ACC112 (cell line): Measurements from ENCODE around the gene FGF2.
"Not testable (repeated sequence)": the region's sequence is repeated elsewhere in the genome, so short reads cannot be mapped to it uniquely, and the experiment has no call there.

Source experiments
- H2AFZ ChIP-seq: fragments of 200-600 bp; sonication (generic); one replicate; pipeline ENCODE4 v1.6.0; 2017; ENCODE audit warnings: antibody characterized with exemption, low read length; ENCODE audit not compliant: unreplicated experiment
- H3K27ac ChIP-seq: fragments of 200-600 bp; sonication (generic); 2 replicates; pipeline ENCODE4 v1.5.1; 2014; ENCODE audit warnings: low read depth, mild to moderate bottlenecking, antibody characterized with exemption, low read length, moderate library complexity
- H3K27me3 ChIP-seq: fragments of 200-600 bp; sonication (generic); 2 replicates; pipeline ENCODE4 v1.6.1; 2014; ENCODE audit warnings: mild to moderate bottlenecking, antibody characterized with exemption, low read length, moderate library complexity, mixed read lengths; ENCODE audit not compliant: insufficient read depth
- H3K36me3 ChIP-seq: fragments of 200-600 bp; sonication (generic); 2 replicates; pipeline ENCODE4 v1.6.1; 2016; ENCODE audit warnings: mild to moderate bottlenecking, antibody characterized with exemption, low read length, moderate library complexity, mixed read lengths; ENCODE audit not compliant: insufficient read depth
- H3K4me1 ChIP-seq: fragments of 200-600 bp; sonication (generic); one replicate; pipeline ENCODE4 v1.6.1; 2016; ENCODE audit warnings: low read length, mixed read lengths; ENCODE audit not compliant: insufficient read depth, unreplicated experiment, control insufficient read depth
- H3K4me3 ChIP-seq: fragments of 200-600 bp; sonication (generic); 2 replicates; pipeline ENCODE4 v1.5.1; 2014; ENCODE audit warnings: mild to moderate bottlenecking, low read depth, low read length
- H3K79me2 ChIP-seq: fragments of 200-600 bp; sonication (generic); one replicate; pipeline ENCODE4 v1.6.0; 2016; ENCODE audit warnings: low read length; ENCODE audit not compliant: control insufficient read depth, unreplicated experiment, insufficient read depth

Gene FGF2

DNA sequence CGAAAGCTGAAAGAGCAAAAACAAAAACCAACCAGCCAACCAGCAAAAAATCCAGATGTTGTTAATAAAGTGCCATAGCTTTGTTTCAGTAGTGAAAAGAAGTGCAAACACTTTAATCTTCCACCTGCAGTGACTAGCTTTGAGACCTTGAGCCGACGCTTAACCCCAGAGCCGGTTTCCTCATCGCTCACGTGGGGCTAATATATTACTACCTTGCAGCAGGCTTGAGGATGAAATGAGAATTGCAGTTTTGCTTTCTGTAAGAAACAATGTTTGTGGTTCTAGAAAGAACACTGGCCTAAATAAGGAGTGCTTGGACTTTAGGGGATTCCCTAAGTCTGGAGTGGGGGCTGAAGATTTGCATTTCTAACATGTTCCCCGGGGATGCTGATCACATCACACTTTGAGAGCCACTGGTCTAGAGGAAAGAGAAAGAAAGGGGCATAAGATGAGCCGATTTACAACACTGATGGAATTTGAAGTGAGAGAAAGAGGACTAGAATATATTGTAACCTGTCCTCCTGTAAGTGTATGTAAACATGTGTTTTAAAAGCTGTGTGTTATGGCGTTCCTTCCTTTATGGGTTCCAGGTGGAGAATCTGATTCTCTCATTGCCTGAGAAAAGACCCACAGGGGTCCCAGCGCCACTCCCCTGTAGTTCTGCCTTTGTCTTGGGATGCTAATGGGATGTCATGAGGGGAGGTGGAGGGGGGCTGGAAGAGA lies 1.4 kb downstream of the FGF2 start:
- peak overlapping the region; percentile 67 for H3K27ac ChIP-seq
- H3K36me3 ChIP-seq = peaks cover 11% of the 10 kb centered on the region; the same call in 1 of the 2 replicates
- H3K79me2 ChIP-seq = peaks cover 71% of the 10 kb centered on the region
- H2AFZ ChIP-seq = peak overlapping the region; percentile 39
- no peaks in the 10 kb centered on the region for H3K27me3 ChIP-seq
- H3K4me1 ChIP-seq = peaks cover 61% of the 10 kb centered on the region
- peak overlapping the region; percentile 81 for H3K4me3 ChIP-seq

DNA sequence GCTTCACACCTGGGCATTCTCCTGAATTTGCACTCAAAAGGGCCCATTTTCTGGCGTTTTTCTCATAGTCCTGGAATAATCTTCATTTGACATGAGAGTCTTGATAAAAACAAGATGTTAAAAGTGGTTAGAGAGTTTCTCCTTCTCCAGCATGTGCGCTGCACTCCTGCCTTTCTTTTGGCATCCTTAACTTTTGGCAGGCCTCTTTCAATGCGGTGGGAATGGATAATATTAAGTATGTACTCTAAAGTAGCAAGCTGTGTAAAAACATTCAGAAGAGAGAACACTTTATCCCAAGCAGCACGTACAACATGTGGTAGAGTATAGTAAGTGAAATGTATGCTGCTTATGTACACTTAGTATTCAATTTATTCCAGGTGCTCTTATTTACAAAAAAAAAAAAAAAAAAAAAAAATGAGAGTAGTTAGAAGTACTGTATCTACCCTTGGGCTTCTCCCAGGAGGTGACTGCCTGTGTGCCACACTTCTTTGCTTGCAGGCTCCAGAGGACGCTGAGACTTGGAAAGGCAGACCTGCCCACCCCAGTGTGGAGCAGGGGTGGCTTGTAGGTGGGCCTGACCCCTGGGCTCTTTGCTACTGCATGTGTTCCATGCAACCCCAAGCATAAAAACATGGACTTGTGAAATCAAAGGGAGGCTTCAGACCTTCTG lies 3.9 kb downstream of the FGF2 start:
- peaks cover 66% of the 10 kb centered on the region for H3K4me1 ChIP-seq
- H2AFZ ChIP-seq = no peak overlapping the region
- no peaks in the 10 kb centered on the region for H3K27me3 ChIP-seq
- peaks cover 26% of the 10 kb centered on the region; the same call in 1 of the 2 replicates for H3K36me3 ChIP-seq
- peaks cover 93% of the 10 kb centered on the region for H3K79me2 ChIP-seq
- H3K27ac ChIP-seq = peak overlapping the region; percentile 36; the same call in 1 of the 2 replicates
- H3K4me3 ChIP-seq = peak overlapping the region; percentile 81

DNA sequence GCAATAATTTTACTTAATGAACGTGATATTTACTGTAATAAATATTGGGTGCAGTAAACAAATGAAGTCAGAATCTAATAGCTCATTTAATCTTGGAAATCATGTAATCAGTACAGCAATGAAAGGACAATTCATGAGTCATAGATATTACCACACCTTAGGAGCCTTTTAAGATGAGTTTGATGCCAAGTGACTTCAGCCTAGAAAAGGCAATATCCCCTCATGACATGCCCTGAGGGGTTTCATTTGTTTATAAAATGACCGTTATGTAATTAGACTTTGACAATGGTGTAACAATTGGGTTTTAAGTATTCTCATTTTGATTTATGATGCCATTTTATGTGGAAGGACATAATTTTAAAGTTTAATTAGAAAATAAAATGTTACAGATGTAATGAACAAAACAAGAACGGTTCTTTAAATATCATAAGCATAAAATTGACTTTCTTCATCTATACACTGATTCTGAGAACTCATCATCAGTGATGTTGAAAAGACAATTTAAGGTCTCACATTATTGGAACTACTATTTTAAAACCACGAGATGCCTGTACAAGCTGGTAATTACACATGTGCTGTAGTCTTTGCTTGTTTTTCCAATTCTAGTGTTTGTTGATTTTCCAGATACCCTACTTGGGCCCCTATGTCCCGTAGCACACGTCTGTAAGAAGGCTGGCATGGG lies 5.0 kb downstream of the FGF2 start:
- H3K27me3 ChIP-seq = no peaks in the 10 kb centered on the region
- H3K36me3 ChIP-seq = peaks cover 30% of the 10 kb centered on the region; the same call in 1 of the 2 replicates
- peak overlapping the region; percentile 81 for H3K4me3 ChIP-seq
- peak overlapping the region; percentile 18; the same call in 1 of the 2 replicates for H3K27ac ChIP-seq
- peaks cover 71% of the 10 kb centered on the region for H3K4me1 ChIP-seq
- H3K79me2 ChIP-seq = peaks cover 99% of the 10 kb centered on the region
- no peak overlapping the region for H2AFZ ChIP-seq

DNA sequence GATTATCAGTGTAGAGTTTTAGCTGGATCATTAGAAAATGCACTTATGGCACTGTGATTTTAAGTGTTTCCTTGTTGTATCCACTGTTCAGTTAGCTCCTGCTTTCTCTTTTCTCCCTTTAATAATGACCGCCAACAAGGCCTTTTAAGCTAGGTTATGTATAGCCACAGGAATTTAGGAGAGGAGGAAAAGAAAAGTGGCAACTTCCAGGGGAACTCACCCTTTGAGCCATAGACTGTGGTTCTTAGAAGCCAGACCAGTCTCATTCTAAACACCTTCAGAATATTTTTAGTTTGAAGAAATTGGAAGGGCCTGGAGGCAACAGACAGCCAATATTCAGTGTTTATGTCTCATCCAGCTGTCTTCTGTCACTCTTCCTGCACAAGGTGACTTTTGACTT lies 6.1 kb downstream of the FGF2 start:
- no peak overlapping the region for H2AFZ ChIP-seq
- H3K79me2 ChIP-seq = peaks cover 99% of the 10 kb centered on the region
- no peaks in the 10 kb centered on the region for H3K27me3 ChIP-seq
- H3K27ac ChIP-seq = no peak overlapping the region
- peak overlapping the region; percentile 4 for H3K4me3 ChIP-seq
- peaks cover 30% of the 10 kb centered on the region; the same call in 1 of the 2 replicates for H3K36me3 ChIP-seq
- H3K4me1 ChIP-seq = peaks cover 82% of the 10 kb centered on the region

DNA sequence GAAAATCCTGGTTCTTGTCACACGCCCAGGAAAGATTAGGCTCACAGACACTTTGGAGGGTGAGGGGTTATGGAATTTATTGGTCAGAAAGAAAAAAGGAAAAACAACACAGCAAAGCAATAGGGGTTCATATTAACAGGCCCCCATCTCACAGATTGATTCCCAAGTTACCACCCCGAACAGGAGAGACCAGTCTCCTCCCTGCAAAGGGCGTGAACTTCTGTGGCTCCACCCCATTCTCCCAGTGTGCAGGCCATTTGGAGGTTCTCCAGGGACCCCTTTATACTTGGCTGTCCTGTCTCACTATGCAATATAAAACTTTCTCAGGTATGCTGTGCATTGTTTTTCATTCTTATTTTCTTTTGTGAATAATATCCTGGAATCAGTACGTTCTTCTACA lies 7.4 kb downstream of the FGF2 start:
- H3K4me1 ChIP-seq = peaks cover 94% of the 10 kb centered on the region
- H3K27me3 ChIP-seq = no peaks in the 10 kb centered on the region
- H3K4me3 ChIP-seq = no peak overlapping the region
- peaks cover 99% of the 10 kb centered on the region for H3K79me2 ChIP-seq
- no peak overlapping the region for H3K27ac ChIP-seq
- peaks cover 35% of the 10 kb centered on the region for H3K36me3 ChIP-seq
- H2AFZ ChIP-seq = no peak overlapping the region

DNA sequence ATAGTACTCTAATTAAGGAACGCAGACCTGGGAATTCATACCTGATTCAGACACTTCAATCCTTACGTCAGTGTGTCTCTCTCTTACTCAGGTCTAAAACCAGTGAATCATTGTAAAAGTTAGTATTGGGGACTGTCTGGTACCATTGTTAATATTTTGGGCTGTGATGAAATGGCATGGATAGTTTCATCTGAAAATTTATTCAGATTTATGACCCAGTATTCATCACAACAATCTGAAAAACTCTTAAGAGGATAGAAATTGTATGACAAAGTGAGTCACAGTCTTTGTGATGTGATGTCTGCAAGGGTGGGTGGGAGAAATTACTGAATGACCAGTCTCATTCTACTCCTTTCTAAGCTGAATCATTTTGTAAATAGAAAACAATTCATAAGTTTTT lies 10.3 kb downstream of the FGF2 start:
- Histone ChIP-seq H3K36me3 (peaks cover 53% of the 10 kb centered on the region), H3K79me2 (peaks cover 98% of the 10 kb centered on the region), H3K4me3 (peak overlapping the region; percentile 21), H2AFZ (no peak overlapping the region), H3K27me3 (no peaks in the 10 kb centered on the region), H3K27ac (peak overlapping the region; percentile 47), H3K4me1 (peaks cover 73% of the 10 kb centered on the region)

DNA sequence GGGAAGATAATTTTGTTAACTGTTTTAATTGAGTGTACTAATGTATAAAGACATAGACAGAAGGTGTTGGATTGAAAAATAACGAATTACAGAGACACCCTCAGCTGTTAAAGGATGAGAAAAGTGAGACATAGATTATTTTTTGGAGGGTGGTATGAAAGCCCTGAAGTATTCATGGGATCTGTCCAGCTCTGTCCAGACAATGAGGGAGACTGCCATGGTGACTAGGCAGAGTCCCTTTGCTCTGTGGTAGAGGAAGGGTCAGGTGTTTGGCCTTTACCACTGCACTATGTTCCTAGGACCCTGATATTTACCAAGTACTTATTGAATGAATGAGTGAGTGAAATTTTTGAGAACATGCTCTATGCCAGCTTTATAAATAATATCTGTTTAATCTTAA lies 11.4 kb downstream of the FGF2 start:
- no peak overlapping the region for H3K4me3 ChIP-seq
- peaks cover 98% of the 10 kb centered on the region for H3K79me2 ChIP-seq
- no peak overlapping the region for H3K27ac ChIP-seq

DNA sequence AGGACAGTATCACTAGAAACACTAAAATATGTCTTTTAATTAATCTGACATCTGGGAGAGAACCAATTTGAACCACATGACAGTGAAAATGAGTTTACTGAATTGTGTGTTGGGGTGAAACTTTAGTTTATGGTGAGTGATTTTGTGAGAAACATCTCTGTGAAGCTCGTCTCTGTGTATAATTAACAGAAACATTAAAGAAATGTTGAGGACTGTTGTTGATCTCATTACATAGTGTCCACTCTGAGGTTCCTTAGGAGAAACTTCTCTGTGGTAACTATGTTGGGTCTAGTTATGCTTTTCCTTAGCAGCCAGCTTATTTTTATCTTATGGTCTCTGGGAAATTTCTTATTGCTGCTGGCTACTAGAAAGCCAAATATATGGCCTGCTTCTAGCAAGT lies 15.8 kb downstream of the FGF2 start:
- H3K27ac ChIP-seq = no peak overlapping the region
- H3K4me1 ChIP-seq = peaks cover 38% of the 10 kb centered on the region

More for the DNA sequence above, 11.4 kb downstream of the FGF2 start:
- Histone ChIP-seq H2AFZ (no peak overlapping the region), H3K27me3 (no peaks in the 10 kb centered on the region), H3K4me1 (peaks cover 69% of the 10 kb centered on the region), H3K36me3 (peaks cover 54% of the 10 kb centered on the region)

DNA sequence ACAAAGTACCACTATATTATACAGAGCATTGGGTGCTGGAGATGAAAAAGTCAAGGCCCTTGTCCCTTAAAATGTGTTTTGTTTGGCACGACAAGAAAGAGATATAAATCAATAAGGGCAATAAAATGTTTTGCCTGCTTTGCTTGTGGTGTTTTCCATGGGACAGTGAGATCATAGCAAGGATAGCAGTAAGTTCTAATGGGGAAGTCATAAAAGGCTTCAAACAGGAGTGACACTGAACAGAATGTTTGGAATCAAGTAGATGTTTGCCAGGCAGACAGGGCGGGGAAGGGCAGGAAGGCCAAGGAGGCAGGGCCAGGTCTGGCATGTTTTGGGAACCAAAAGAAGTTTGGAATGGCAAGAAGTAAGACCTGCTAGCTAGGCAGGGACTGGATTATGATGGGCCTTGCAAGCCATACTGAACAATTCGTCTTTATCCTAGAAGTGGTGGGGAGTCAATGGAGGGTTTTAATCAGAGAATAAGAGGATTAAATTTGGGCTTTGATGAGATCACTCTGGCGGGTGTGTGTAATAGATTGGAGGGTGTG lies 16.4 kb downstream of the FGF2 start:
- peaks cover 72% of the 10 kb centered on the region for H3K36me3 ChIP-seq
- peaks cover 99% of the 10 kb centered on the region for H3K79me2 ChIP-seq
- H3K4me3 ChIP-seq = no peak overlapping the region
- peaks cover 36% of the 10 kb centered on the region for H3K4me1 ChIP-seq
- H3K27me3 ChIP-seq = no peaks in the 10 kb centered on the region
- no peak overlapping the region for H2AFZ ChIP-seq
- no peak overlapping the region for H3K27ac ChIP-seq

More for the DNA sequence above, 15.8 kb downstream of the FGF2 start:
- Histone ChIP-seq H2AFZ (no peak overlapping the region), H3K36me3 (peaks cover 65% of the 10 kb centered on the region), H3K27me3 (no peaks in the 10 kb centered on the region), H3K4me3 (no peak overlapping the region), H3K79me2 (peaks cover 99% of the 10 kb centered on the region)

DNA sequence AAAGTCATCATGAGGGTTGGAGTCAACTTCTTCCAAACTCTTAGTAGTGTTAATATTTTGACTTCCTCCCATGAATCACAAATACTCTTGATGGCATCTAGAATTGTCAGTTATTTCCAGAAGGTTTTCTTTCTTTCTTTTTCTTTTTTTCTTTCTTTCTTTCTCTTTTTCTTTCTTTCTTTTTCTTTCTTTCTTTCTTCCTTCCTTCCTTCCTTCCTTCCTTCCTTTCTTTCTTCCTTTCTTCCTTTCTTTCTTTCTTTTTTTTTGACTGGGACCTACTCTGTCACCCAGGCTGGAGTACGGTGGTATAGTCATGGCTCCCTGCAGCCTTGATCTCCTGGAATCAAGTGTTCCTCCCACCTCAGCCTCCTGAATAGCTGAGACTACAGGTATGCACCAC lies 17.8 kb downstream of the FGF2 start:
- Histone ChIP-seq H3K79me2 (peaks cover 97% of the 10 kb centered on the region), H3K4me1 (peaks cover 27% of the 10 kb centered on the region), H3K36me3 (peaks cover 73% of the 10 kb centered on the region)
- H3K4me3 ChIP-seq, H3K27ac ChIP-seq, H2AFZ ChIP-seq, H3K27me3 ChIP-seq: not testable (repeated sequence)
